IPS DF 6.9 (cell line): Measurements from ENCODE around the gene AGBL4.

ENCODE experiments used
- DNase-seq: peaks from one replicate; pipeline ENCODE4 v3.0.0-alpha.2; 2013; ENCODE audit warnings: low read depth, low spot score
- H3K27ac ChIP-seq: one replicate; pipeline ENCODE4 v1.5.1; 2013; ENCODE audit warnings: low read length, control low read depth
- H3K27me3 ChIP-seq: 2 replicates; pipeline ENCODE4 v1.6.1; 2013; ENCODE audit warnings: mild to moderate bottlenecking, low read length; ENCODE audit not compliant: control insufficient read depth, insufficient read depth
- H3K36me3 ChIP-seq: 2 replicates; pipeline ENCODE4 v1.6.1; 2013; ENCODE audit warnings: low read length; ENCODE audit not compliant: control insufficient read depth, insufficient read depth
- H3K4me1 ChIP-seq: 2 replicates; pipeline ENCODE4 v1.6.1; 2013; ENCODE audit warnings: low read length; ENCODE audit not compliant: control insufficient read depth, insufficient read depth
- H3K4me3 ChIP-seq: 2 replicates; pipeline ENCODE4 v1.5.1; 2013; ENCODE audit warnings: mild to moderate bottlenecking, low read length
- H3K9me3 ChIP-seq: 2 replicates; pipeline ENCODE4 v1.6.1; 2013; ENCODE audit warnings: low read length, inconsistent platforms; ENCODE audit not compliant: control insufficient read depth, insufficient read depth
- WGBS: extraction: QIAGEN DNeasy Blood & Tissue Kit; methylation state at CpG from one replicate; pipeline ENCODE4 v1.1.7; 2013; ENCODE audit warnings: mixed read lengths, missing lambda C conversion rate; ENCODE audit not compliant: insufficient read length, insufficient coverage; 5-methylcytosine and 5-hydroxymethylcytosine counted together

The AGBL4 gene

GRCh38 chr1:48923116-48923515, 1100.6 kb downstream of the AGBL4 start:
- Histone ChIP-seq H3K27me3 (no peaks in the 10 kb centered on the region), H3K27ac (no peak overlapping the region), H3K9me3 (no peaks in the 10 kb centered on the region; the same call in 1 of the 2 replicates), H3K4me1 (no peaks in the 10 kb centered on the region), H3K4me3 (no peak overlapping the region), H3K36me3 (no peaks in the 10 kb centered on the region)
- no peak for DNase-seq
- no CpG with 5 or more reads among the region's 1 CpG for WGBS

DNA sequence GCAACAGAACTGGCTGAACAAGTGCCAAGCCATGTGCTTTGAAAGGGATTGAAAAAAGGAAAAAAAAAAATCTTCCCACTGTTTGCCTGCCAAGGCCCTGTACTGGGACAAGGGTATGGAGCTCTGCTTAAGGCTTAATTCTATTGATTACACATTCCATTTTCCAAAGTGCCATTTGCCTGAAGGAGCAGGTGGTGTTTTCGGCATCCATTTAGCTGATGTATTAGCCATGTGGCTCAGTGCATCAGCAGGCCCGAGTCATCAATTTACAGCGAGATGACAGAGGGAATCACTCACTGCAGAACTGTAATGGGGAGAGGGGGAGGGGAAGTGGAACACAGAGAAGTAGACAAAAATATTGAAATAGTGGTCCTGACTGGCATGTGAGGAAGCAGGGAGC, 1102.9 kb downstream of the AGBL4 start:
- H3K27ac ChIP-seq, result no peak overlapping the region
- H3K9me3 ChIP-seq, result no peaks in the 10 kb centered on the region
- H3K4me3 ChIP-seq, result no peak overlapping the region
- no peak for DNase-seq
- no CpG with 5 or more reads among the region's 3 CpGs for WGBS
- no peaks in the 10 kb centered on the region for H3K36me3 ChIP-seq
- H3K4me1 ChIP-seq, result no peaks in the 10 kb centered on the region
- no peaks in the 10 kb centered on the region for H3K27me3 ChIP-seq

GRCh38 chr1:48917901-48918603, 1105.7 kb downstream of the AGBL4 start:
- DNase-seq, result no peak
- Histone ChIP-seq H3K27me3 (no peaks in the 10 kb centered on the region), H3K9me3 (no peaks in the 10 kb centered on the region), H3K36me3 (no peaks in the 10 kb centered on the region), H3K27ac (no peak overlapping the region), H3K4me3 (no peak overlapping the region), H3K4me1 (no peaks in the 10 kb centered on the region)
- WGBS, result no CpG with 5 or more reads among the region's 8 CpGs

DNA sequence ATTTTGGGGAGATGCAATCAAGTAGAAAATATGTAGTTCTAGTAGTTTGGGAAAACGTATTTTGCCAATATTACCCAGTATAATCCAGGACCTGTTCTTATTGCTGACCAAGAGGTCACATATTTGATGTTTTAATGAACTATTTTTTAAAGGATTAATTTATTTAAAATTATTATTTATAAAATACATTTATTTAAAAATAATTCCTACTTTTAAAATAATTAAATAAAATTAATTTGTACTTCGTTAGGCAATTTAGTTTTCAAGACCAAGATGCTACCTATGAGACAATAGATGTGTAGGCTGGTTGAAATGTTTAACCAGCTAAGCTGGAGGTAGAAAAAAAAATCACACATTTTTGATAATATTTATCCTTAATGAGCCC, 1106.7 kb downstream of the AGBL4 start:
- no peaks in the 10 kb centered on the region for H3K4me1 ChIP-seq
- DNase-seq, result no peak
- no peak overlapping the region for H3K4me3 ChIP-seq
- no peaks in the 10 kb centered on the region for H3K9me3 ChIP-seq
- no CpG with 5 or more reads among the region's 2 CpGs for WGBS
- H3K27me3 ChIP-seq, result no peaks in the 10 kb centered on the region
- H3K36me3 ChIP-seq, result no peaks in the 10 kb centered on the region
- H3K27ac ChIP-seq, result no peak overlapping the region

- H3K4me3 ChIP-seq, result no peak overlapping the region
- H3K27ac ChIP-seq, result no peak overlapping the region
- DNase-seq, result peak; percentile 57
- no peaks in the 10 kb centered on the region for H3K36me3 ChIP-seq
- H3K27me3 ChIP-seq, result no peaks in the 10 kb centered on the region
- no peaks in the 10 kb centered on the region for H3K4me1 ChIP-seq
- H3K9me3 ChIP-seq, result no peaks in the 10 kb centered on the region
- WGBS, result no CpG with 5 or more reads among the region's 5 CpGs
These were observed 1107.4 kb downstream of the AGBL4 start for GRCh38 chr1:48916130-48917069.

DNA sequence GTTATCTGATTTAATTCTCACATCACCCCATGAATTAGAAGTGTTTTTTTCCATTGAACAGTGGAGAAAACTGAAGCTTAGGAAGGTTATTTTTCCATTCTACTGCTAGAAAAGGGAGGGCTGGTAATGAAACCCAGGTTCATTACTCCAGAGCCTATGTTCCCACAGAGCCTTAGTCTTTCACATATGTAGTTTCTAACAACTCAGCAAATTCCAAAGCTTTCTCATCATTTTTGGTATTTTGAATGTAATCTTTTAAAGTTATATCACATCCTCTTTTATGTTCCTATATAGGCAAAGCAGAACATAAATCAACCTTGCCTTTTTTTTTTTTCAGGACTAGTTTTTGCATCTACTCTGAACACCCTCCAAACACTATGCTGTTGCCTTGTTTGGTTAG, 1115.1 kb downstream of the AGBL4 start:
- Histone ChIP-seq H3K4me3 (no peak overlapping the region), H3K4me1 (no peaks in the 10 kb centered on the region), H3K27ac (no peak overlapping the region), H3K27me3 (no peaks in the 10 kb centered on the region), H3K36me3 (no peaks in the 10 kb centered on the region), H3K9me3 (no peaks in the 10 kb centered on the region)
- DNase-seq, result no peak

- no peak for DNase-seq
- H3K27me3 ChIP-seq, result no peaks in the 10 kb centered on the region
- H3K4me1 ChIP-seq, result no peaks in the 10 kb centered on the region
- WGBS, result no CpG with 5 or more reads among the region's 1 CpG
- H3K4me3 ChIP-seq, result no peak overlapping the region
- H3K36me3 ChIP-seq, result no peaks in the 10 kb centered on the region
- no peak overlapping the region for H3K27ac ChIP-seq
- H3K9me3 ChIP-seq, result no peaks in the 10 kb centered on the region
These were observed 1117.0 kb downstream of the AGBL4 start for GRCh38 chr1:48906729-48907128.

DNA sequence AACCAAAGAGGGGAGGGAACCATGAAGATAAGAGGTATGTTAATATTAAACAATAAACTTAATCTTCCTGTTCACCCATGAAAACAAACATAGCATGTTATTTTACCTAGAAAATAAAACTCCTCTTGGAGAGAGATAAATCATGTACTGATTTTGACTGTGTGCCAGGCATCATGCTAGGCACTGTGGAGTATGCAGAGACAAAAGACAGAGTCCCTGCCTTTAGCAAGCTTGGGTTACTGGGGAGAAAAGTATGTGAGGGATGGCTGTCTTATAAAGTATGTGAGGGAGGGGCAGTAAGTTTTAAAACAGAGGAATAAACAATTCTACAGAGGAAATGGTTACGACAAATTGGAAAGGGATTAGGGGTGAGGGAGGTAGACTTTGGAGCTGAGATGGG, 1117.6 kb downstream of the AGBL4 start:
- Histone ChIP-seq H3K36me3 (no peaks in the 10 kb centered on the region), H3K9me3 (no peaks in the 10 kb centered on the region), H3K27ac (no peak overlapping the region), H3K4me1 (no peaks in the 10 kb centered on the region), H3K27me3 (no peaks in the 10 kb centered on the region), H3K4me3 (no peak overlapping the region)
- no CpG with 5 or more reads among the region's 1 CpG for WGBS
- DNase-seq, result no peak

GRCh38 chr1:48903291-48903690, 1120.5 kb downstream of the AGBL4 start:
- no peak for DNase-seq
- Histone ChIP-seq H3K36me3 (no peaks in the 10 kb centered on the region), H3K27ac (no peak overlapping the region), H3K27me3 (no peaks in the 10 kb centered on the region), H3K4me3 (no peak overlapping the region), H3K9me3 (no peaks in the 10 kb centered on the region), H3K4me1 (no peaks in the 10 kb centered on the region; the same call in 1 of the 2 replicates)
- WGBS, result no CpG with 5 or more reads among the region's 1 CpG

GRCh38 chr1:48898894-48899293, 1124.9 kb downstream of the AGBL4 start:
- no peaks in the 10 kb centered on the region; the same call in 1 of the 2 replicates for H3K4me1 ChIP-seq
- DNase-seq, result no peak
- H3K27ac ChIP-seq, result no peak overlapping the region
- no CpG with 5 or more reads among the region's 32 CpGs for WGBS
- H3K36me3 ChIP-seq, result no peaks in the 10 kb centered on the region
- no peaks in the 10 kb centered on the region for H3K27me3 ChIP-seq
- H3K9me3 ChIP-seq, result no peaks in the 10 kb centered on the region
- H3K4me3 ChIP-seq, result no peak overlapping the region
